NCI-H146 (cell line): ENCODE measurements around the gene CCDC127.
"Not testable (repeated sequence)": the region's sequence is repeated elsewhere in the genome, so short reads cannot be mapped to it uniquely, and the experiment has no call there.

Source experiments
- DNase-seq: peaks from one replicate; lab custom pipeline; 2025; lab: John Stamatoyannopoulos, UW

The CCDC127 gene

DNA sequence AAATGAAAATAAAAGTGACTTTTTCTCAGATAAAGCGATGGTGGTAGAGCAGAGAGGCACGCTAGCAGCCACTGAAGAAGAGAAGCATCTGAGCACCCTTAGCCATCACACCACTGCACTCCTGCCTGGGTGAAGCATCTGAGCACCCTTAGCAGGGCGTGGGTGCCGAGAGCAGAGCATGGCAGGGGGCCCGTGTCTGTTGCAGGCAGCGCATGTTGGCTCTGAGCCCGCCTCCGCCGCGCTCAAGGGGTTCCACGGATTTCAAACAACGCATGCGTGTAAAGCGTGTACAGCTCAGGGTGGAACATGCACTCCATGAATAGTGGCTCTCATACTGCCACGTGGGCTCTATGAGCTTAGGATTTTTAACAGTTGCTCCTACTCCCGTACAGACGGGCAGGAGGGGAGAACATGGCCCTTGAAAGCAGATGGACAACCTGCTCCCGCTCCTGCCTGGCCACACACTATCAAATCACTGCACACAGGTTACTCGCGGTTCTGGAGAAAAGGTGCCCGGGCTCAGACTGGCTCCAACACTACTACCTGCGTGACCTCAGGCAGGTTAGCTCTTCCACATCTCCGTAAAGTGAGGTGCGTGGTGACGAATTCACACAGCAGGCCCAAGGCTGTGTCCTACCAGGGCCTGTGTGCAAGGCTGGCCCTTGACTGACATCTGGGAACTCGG lies 14.6 kb downstream of the CCDC127 start:
- no peak for DNase-seq

- DNase-seq: no peak
Measured at GRCh38 chr5:201672-202071, 16.3 kb downstream of the CCDC127 start.

GRCh38 chr5:200985-201384 lies 17.0 kb downstream of the CCDC127 start:
- no peak for DNase-seq

GRCh38 chr5:199950-200645 lies 17.9 kb downstream of the CCDC127 start:
- DNase-seq: no peak

- DNase-seq: no peak
Measured at GRCh38 chr5:199197-199949, 18.6 kb downstream of the CCDC127 start.

DNA sequence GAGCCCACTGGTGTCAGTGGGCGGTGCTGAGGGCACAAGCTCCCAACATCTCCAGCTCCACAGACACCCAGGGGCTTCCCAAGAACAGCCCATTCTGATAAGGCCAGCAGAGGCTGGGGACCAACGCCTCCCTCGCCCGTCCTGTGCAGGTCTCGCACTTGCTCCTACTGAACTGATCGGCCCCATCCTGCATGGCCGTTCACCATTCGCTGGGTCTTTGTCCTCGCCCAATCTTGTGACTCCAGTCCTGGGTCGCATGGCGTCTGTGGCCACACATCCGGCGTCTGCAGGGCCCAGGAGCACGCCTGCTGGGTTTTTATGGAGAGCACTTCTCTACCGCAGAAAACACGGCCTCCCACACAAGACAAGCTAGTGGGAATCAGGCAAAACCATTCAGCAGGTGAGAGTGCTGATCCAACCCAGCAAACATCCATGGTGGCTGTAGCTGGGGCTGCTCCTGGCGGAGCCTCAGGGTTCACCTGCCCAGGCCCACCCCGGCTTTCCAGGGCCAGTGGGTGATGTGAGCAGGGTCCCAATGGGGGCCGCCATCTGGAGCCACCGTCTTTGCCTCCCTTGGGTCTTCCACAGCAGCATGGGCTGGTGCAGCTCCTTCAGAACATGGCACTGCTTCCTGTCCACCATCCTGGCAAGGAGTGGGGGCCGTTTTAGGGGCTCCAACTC lies 19.3 kb downstream of the CCDC127 start:
- no peak for DNase-seq

GRCh38 chr5:197892-198489 lies 20.0 kb downstream of the CCDC127 start:
- no peak for DNase-seq

- not testable (repeated sequence) for DNase-seq
Measured at GRCh38 chr5:197031-197430, 20.9 kb downstream of the CCDC127 start.

DNA sequence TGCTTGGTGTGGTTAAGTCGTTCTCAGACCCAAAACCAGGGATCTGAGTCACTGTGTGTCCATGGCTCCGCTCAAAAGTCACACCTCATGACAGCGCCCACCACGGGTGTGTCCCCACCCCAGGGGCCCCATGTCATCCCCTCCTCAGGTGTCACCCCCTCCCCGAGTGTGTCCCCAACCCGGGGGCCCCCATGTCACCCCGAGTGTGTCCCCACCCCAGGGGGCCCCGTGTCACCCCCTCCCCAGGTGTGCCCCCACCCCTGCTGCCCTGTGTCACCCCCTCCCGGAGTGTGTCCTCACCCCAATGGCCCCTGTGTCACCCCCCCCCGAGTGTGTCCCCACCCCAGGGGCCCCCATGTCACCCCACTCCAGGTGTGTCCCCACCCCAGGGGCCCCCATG lies 21.6 kb downstream of the CCDC127 start:
- DNase-seq: no peak

- DNase-seq: no peak
Measured at GRCh38 chr5:195401-196160, 22.4 kb downstream of the CCDC127 start.

DNA sequence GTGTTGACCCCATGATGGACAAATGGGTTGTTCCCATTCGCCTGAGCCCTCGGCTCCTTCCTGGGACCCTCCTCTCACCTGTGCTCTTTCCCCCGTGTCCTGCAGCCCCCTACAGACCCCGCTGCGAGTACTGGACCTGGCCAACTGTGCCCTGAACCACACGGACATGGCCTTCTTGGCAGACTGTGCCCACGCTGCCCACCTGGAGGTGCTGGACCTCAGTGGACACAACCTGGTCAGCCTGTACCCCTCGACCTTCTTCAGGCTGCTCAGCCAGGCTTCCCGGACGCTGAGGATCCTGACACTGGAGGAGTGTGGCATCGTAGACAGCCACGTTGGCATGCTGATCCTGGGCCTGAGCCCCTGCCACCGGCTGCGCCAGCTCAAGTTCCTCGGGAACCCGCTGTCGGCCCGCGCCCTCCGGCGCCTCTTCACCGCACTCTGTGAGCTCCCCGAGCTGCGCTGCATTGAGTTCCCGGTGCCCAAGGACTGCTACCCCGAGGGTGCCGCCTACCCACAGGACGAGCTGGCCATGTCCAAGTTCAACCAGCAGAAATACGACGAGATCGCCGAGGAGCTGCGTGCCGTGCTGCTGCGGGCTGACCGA lies 23.2 kb downstream of the CCDC127 start:
- no peak for DNase-seq

DNA sequence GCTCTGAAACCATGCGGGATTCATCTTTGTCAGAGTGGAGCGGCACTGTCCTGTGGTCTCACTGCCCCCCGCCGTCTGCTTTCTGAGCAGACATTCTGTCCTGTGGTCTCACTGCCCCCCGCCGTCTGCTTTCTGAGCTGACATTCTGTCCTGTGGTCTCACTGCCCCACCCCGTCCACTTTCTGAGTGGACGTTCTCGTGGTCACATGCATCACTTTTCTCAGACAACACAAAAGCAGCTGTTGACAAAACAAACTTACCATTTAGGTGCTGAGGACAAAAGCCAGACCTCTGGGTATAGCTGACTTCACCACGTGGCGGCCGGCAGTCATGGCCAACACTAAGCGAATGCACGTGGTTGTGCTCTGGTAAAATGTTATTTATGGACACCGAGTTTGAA lies 23.9 kb downstream of the CCDC127 start:
- DNase-seq: no peak

DNA sequence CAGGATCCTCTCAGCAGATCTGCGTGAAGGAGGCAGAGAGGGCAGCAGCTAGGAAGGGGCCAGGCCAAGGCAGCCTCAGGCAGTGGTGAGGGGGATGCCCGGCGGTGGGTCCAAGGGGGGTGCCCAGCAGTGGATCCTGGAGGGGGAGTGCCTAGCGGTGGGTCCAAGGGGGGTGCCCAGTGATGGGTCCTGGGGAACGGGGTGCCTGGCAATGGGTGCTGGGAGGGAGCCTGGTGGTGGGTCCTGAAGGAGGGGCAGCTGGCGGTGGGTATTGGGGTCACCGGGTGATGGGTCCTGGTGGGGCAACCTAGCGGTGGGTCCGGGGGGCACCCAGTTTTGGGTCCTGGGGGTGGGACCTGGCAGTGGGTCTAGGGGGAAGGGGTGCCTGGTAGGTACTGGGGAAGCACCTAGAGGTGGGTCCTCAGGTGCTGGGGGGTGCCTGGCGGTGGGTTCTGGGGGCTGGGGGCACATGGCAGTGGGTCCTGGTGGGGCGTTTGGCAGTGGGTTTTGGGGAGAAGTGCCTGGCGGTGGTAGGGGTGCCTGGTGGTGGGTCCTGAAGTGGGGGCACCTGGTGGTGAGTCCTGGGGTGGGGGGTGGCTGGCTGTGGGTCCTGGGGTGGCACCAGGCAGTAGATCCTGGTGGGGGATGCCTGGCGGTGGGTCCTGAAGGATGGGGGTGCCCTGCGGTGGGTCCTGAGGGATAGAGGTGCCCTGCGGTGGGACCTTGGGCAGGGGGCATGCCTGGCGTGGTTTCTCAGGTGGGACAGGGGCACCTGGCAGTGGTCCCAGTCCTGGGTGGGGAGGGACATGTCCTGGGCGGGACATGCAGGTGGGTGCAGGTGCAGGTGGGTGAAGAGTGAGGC lies 24.8 kb downstream of the CCDC127 start:
- no peak for DNase-seq

DNA sequence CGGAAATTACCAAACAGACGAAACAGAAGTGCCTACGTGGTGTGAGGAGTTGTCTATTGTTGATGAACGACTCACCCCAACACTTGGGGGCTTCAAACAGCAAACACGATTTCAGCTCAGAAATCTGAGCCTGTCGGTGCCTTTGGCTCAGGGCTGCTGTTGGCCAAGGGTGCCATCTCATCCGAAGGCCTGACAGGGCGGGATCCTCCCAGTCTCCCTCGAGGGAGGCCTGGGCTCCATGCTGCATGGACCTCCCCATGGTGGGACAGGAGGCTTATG lies 25.3 kb downstream of the CCDC127 start:
- DNase-seq: no peak

- no peak for DNase-seq
Measured at GRCh38 chr5:191949-192690, 25.8 kb downstream of the CCDC127 start.

- peak; percentile 80 for DNase-seq
Measured at GRCh38 chr5:191036-191948, 26.7 kb downstream of the CCDC127 start, which contains the start of gene LRRC14B. Gene LRRC14B (plus strand): TSS chr5:191495. CDS start chr5:191539, 44 bp downstream.

GRCh38 chr5:190366-191035 lies 27.5 kb downstream of the CCDC127 start:
- DNase-seq: no peak

DNA sequence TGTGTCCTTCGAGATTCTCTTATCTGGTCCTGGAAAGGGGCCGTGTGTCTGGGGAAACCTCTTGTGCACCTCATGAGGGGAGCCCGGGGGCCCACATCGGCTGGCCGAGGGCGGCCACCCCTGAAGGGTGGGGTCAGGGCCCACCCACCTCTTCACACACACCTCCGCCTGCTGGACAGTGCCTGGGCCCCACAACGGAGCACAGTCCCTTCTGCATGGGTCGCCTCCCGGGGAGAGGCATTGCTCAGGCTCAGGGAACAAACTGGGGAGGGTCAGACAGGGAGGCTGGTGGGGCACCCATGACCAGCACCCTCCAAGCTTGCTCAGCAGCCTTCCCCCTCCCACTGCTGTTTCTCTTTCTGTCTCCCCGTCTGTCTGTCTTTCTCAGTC lies 28.0 kb downstream of the CCDC127 start:
- DNase-seq: no peak
